Trophoblast cell (in vitro differentiated cells and primary cell): Measurements from ENCODE around the gene E2F7.

ENCODE experiments used
- DNase-seq, 2 donors: peaks; one replicate each; pipeline ENCODE4 v3.0.0-alpha.2; 2016
- H2AFZ ChIP-seq: 2 replicates; pipeline ENCODE4 v1.6.1; 2013; ENCODE audit warnings: low read length, moderate library complexity, mild to moderate bottlenecking; ENCODE audit not compliant: insufficient read depth, poor library complexity
- H2AK5ac ChIP-seq: 2 replicates; pipeline ENCODE4 v1.6.1; 2013; ENCODE audit warnings: mild to moderate bottlenecking, low read length
- H2BK120ac ChIP-seq: 2 replicates; pipeline ENCODE4 v1.6.1; 2013; ENCODE audit warnings: low read length, mild to moderate bottlenecking, moderate library complexity; ENCODE audit not compliant: insufficient read depth, poor library complexity
- H2BK12ac ChIP-seq: 2 replicates; pipeline ENCODE4 v1.6.1; 2013; ENCODE audit warnings: mild to moderate bottlenecking, low read length, moderate library complexity
- H2BK5ac ChIP-seq: 2 replicates; pipeline ENCODE4 v1.6.1; 2013; ENCODE audit warnings: low read length, low read depth, moderate library complexity, mild to moderate bottlenecking; ENCODE audit not compliant: poor library complexity
- H3K14ac ChIP-seq: 2 replicates; pipeline ENCODE4 v1.6.1; 2013; ENCODE audit warnings: mild to moderate bottlenecking, low read length
- H3K18ac ChIP-seq: 2 replicates; pipeline ENCODE4 v1.6.1; 2013; ENCODE audit warnings: mild to moderate bottlenecking, low read length
- H3K23ac ChIP-seq: 2 replicates; pipeline ENCODE4 v1.6.1; 2013; ENCODE audit warnings: low read length
- H3K27ac ChIP-seq: 2 replicates; pipeline ENCODE4 v1.5.1; 2013; ENCODE audit warnings: low read depth, mild to moderate bottlenecking, inconsistent platforms, low read length, moderate library complexity
- H3K27me3 ChIP-seq: 2 replicates; pipeline ENCODE4 v1.6.1; 2013; ENCODE audit warnings: inconsistent platforms, mild to moderate bottlenecking, low read length, moderate library complexity; ENCODE audit not compliant: insufficient read depth
- H3K36me3 ChIP-seq, 2 experiments: 1 replicate in 1 of 2; 2 replicates in 1 of 2; pipeline ENCODE4 v1.6.1; 2013; ENCODE audit warnings: low read length in 2 of 2, mild to moderate bottlenecking in 2 of 2, moderate library complexity in 1 of 2; ENCODE audit not compliant: insufficient read depth in 2 of 2, control insufficient read depth in 1 of 2
- H3K4ac ChIP-seq: 2 replicates; pipeline ENCODE4 v1.6.1; 2013; ENCODE audit warnings: low read depth, mild to moderate bottlenecking, low read length, moderate library complexity
- H3K4me1 ChIP-seq, 2 experiments: 1 replicate in 1 of 2; 2 replicates in 1 of 2; pipeline ENCODE4 v1.6.1; 2013; ENCODE audit warnings: low read length in 2 of 2, mild to moderate bottlenecking in 2 of 2, moderate library complexity in 1 of 2; ENCODE audit not compliant: insufficient read depth in 2 of 2, control insufficient read depth in 1 of 2
- H3K4me2 ChIP-seq: 2 replicates; pipeline ENCODE4 v1.6.1; 2013; ENCODE audit warnings: inconsistent platforms, mild to moderate bottlenecking, low read length, moderate library complexity
- H3K4me3 ChIP-seq: 2 replicates; pipeline ENCODE4 v1.5.1; 2013; ENCODE audit warnings: mild to moderate bottlenecking, low read depth, low read length, inconsistent platforms
- H3K79me1 ChIP-seq: one replicate; pipeline ENCODE4 v1.6.1; 2013; ENCODE audit warnings: low read length
- H3K79me2 ChIP-seq: 2 replicates; pipeline ENCODE4 v1.6.1; 2013; ENCODE audit warnings: low read length, mild to moderate bottlenecking; ENCODE audit not compliant: control insufficient read depth, insufficient read depth, poor library complexity
- H3K9ac ChIP-seq: 2 replicates; pipeline ENCODE4 v1.6.1; 2013; ENCODE audit warnings: mild to moderate bottlenecking, low read length
- H3K9me3 ChIP-seq: 2 replicates; pipeline ENCODE4 v1.6.1; 2013; ENCODE audit warnings: low read depth, mild to moderate bottlenecking, control low read depth, inconsistent platforms, low read length; ENCODE audit not compliant: insufficient read depth
- H4K12ac ChIP-seq: 2 replicates; pipeline ENCODE4 v1.6.1; 2013; ENCODE audit warnings: low read depth, mild to moderate bottlenecking, low read length, moderate library complexity
- H4K8ac ChIP-seq: 2 replicates; pipeline ENCODE4 v1.6.1; 2013; ENCODE audit warnings: low read depth, mild to moderate bottlenecking, low read length, moderate library complexity
- H4K91ac ChIP-seq: one replicate; pipeline ENCODE4 v1.6.1; 2013; ENCODE audit warnings: low read depth, mild to moderate bottlenecking, low read length, moderate library complexity
- WGBS: extraction: QIAGEN DNeasy Blood & Tissue Kit; methylation state at CpG from one replicate; pipeline ENCODE4 v1.1.7; 2013; ENCODE audit warnings: missing lambda C conversion rate; ENCODE audit not compliant: insufficient read length, insufficient coverage; ENCODE audit errors: extremely low coverage; 5-methylcytosine and 5-hydroxymethylcytosine counted together

Gene E2F7

GRCh38 chr12:76998386-76998785 is 67.0 kb downstream of the E2F7 start:
- Histone ChIP-seq H2AK5ac (no peak overlapping the region), H3K27me3 (no peaks in the 10 kb centered on the region), H3K18ac (no peak overlapping the region), H3K9me3 (no peaks in the 10 kb centered on the region), H3K23ac (no peak overlapping the region), H4K8ac (no peak overlapping the region), H2AFZ (no peak overlapping the region), H3K27ac (no peak overlapping the region), H3K9ac (no peak overlapping the region), H4K12ac (no peak overlapping the region), H3K79me2 (no peaks in the 10 kb centered on the region), H3K4me1 (no peaks in the 10 kb centered on the region), H2BK12ac (no peak overlapping the region), H4K91ac (no peak overlapping the region), H3K4me2 (no peak overlapping the region), H3K4me3 (no peak overlapping the region), H3K14ac (no peak overlapping the region), H3K36me3 (no peaks in the 10 kb centered on the region), H3K4ac (no peak overlapping the region), H2BK120ac (no peak overlapping the region), H3K79me1 (no peaks in the 10 kb centered on the region), H2BK5ac (no peak overlapping the region)
- no CpG with 5 or more reads among the region's 4 CpGs for WGBS
- DNase-seq = no peak

- Histone ChIP-seq H3K18ac (no peak overlapping the region), H3K4me3 (no peak overlapping the region), H3K23ac (no peak overlapping the region), H3K9me3 (no peaks in the 10 kb centered on the region), H2BK120ac (no peak overlapping the region), H3K9ac (no peak overlapping the region), H4K8ac (no peak overlapping the region), H3K36me3 (no peaks in the 10 kb centered on the region), H3K79me1 (no peaks in the 10 kb centered on the region), H2BK5ac (no peak overlapping the region), H3K14ac (no peak overlapping the region), H3K4me1 (no peaks in the 10 kb centered on the region), H3K27ac (no peak overlapping the region), H2AK5ac (no peak overlapping the region), H3K4me2 (no peak overlapping the region), H3K27me3 (no peaks in the 10 kb centered on the region), H2BK12ac (no peak overlapping the region), H2AFZ (no peak overlapping the region), H3K4ac (no peak overlapping the region), H4K91ac (no peak overlapping the region), H3K79me2 (no peaks in the 10 kb centered on the region), H4K12ac (no peak overlapping the region)
- no CpG with 5 or more reads among the region's 4 CpGs for WGBS
- DNase-seq = no peak
Measured at GRCh38 chr12:76997011-76997780, 68.2 kb downstream of the E2F7 start.

DNA sequence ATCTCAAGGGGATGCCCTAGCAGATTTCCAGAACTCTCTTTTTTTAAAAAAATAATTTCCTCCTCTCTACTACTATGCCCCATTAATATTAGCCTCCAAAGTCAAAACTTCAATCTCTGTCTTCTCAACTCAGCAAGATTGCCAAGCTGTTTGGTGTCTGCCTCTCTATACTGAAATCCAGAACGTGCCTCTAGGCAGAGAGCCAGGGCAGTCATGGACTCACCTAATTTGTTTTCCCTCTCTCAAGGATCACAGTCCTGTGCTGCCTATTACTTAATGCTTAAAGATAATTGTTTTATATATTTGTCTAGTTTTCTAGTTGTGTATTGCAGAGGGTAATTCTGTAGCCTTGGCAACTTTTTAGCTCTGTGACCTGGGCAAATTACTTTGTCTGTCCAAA is 74.7 kb downstream of the E2F7 start:
- Histone ChIP-seq H2AK5ac (no peak overlapping the region), H3K14ac (no peak overlapping the region), H2BK120ac (no peak overlapping the region), H2AFZ (no peak overlapping the region), H3K4me2 (no peak overlapping the region), H3K27ac (no peak overlapping the region), H3K9me3 (no peaks in the 10 kb centered on the region), H3K79me2 (no peaks in the 10 kb centered on the region), H4K8ac (no peak overlapping the region), H4K91ac (no peak overlapping the region), H3K36me3 (no peaks in the 10 kb centered on the region), H3K79me1 (no peaks in the 10 kb centered on the region), H3K23ac (no peak overlapping the region), H3K27me3 (no peaks in the 10 kb centered on the region), H4K12ac (no peak overlapping the region), H3K4me3 (no peak overlapping the region), H2BK5ac (no peak overlapping the region), H3K9ac (no peak overlapping the region), H2BK12ac (no peak overlapping the region), H3K4ac (no peak overlapping the region), H3K18ac (no peak overlapping the region), H3K4me1 (no peaks in the 10 kb centered on the region)
- WGBS = no CpG with 5 or more reads among the region's 1 CpG
- DNase-seq = no peak

- WGBS = no CpG with 5 or more reads among the region's 26 CpGs
- H3K27ac ChIP-seq = no peak overlapping the region
- no peak overlapping the region for H4K91ac ChIP-seq
- peaks cover 4% of the 10 kb centered on the region for H3K9me3 ChIP-seq
- no peak overlapping the region for H2AFZ ChIP-seq
- H3K4ac ChIP-seq = no peak overlapping the region
- no peak overlapping the region for H3K4me3 ChIP-seq
- H3K9ac ChIP-seq = no peak overlapping the region
- H3K4me2 ChIP-seq = no peak overlapping the region
- H3K36me3 ChIP-seq = no peaks in the 10 kb centered on the region
- no peak overlapping the region for H2BK12ac ChIP-seq
- no peak overlapping the region for H2BK5ac ChIP-seq
- H4K12ac ChIP-seq = no peak overlapping the region
- no peaks in the 10 kb centered on the region for H3K79me2 ChIP-seq
- no peak overlapping the region for H3K23ac ChIP-seq
- H3K4me1 ChIP-seq = no peaks in the 10 kb centered on the region
- no peak overlapping the region for H4K8ac ChIP-seq
- no peaks in the 10 kb centered on the region for H3K27me3 ChIP-seq
- no peak for DNase-seq
- H2BK120ac ChIP-seq = no peak overlapping the region
- H3K14ac ChIP-seq = no peak overlapping the region
- H3K79me1 ChIP-seq = no peaks in the 10 kb centered on the region
- H3K18ac ChIP-seq = no peak overlapping the region
- no peak overlapping the region for H2AK5ac ChIP-seq
Measured at GRCh38 chr12:76984566-76984965, 80.8 kb downstream of the E2F7 start.
